SK-N-DZ (cell line): ENCODE results near the gene HBA2.
"Not testable (repeated sequence)": the region's sequence is repeated elsewhere in the genome, so short reads cannot be mapped to it uniquely, and the experiment has no call there.

ENCODE experiments used
- DNase-seq: peaks from one replicate; pipeline ENCODE4 v3.0.0-alpha.2; 2015; ENCODE audit warnings: low spot score
- small RNA-seq, 2 experiments: library from RNA; depleted of rRNA; stranded (forward); fragments of <200 nt; gene quantifications; one replicate each; pipeline ENCODE3, GENCODE V24; 2014

The HBA2 gene

GRCh38 chr16:192686-193085, 20.0 kb downstream of the HBA2 start:
- no peak for DNase-seq

DNA sequence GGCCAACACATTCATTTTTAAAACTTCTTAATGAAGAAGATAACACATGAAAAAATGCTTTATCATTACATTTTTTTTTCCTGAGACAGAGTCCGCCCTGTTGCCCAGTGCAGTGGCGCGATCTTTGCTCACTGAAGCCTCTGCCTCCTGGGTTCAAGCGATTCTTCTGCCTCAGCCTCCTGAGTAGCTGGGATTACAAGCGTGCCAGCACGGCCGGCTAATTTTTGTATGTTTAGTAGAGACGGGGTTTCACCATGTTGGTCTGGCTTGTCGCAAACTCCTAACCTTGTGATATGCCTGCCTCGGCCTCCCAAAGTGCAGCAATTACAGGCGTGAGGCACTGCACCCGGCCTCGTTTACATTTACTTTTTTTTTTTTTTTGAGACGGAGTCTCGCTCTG, 20.8 kb downstream of the HBA2 start:
- DNase-seq, result no peak

DNA sequence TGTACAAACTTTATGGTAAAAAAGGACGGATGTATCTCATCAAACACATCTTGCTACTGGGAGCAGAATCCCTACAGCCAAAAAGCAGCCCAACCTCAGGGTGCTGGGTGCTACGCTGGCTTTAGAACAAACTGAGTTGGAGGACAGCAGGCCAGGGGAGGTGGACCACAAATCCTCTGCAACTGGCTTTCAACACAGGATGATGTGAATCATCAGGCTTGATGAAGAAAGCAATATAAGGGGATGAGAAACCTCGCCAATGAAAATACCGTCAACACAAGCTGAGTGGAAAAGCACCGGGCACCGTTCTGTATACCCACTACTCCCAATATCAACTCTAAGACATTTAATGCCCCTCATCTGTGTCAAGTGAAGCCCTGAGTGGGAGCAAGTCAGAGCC, 21.8 kb downstream of the HBA2 start:
- no peak for DNase-seq

DNA sequence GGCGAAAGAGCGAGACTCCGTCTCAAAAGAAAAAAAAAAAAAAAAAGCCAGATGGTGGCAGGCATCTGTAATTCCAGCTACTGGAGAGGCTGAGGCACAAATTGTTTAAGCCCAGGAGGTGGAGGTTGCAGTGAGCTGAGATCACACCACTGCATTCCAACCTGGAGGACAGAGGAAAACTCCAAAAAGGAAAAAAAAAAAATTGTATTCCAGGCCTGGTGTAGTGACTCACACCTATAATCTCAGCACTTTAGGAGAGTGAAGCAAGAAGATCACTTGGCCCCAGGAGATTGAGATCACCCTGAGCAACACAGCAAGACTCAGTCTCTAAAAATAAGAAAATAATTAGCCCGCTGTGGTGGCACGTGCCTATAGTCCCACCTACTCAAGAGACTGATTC, 27.7 kb downstream of the HBA2 start:
- DNase-seq, result no peak

DNA sequence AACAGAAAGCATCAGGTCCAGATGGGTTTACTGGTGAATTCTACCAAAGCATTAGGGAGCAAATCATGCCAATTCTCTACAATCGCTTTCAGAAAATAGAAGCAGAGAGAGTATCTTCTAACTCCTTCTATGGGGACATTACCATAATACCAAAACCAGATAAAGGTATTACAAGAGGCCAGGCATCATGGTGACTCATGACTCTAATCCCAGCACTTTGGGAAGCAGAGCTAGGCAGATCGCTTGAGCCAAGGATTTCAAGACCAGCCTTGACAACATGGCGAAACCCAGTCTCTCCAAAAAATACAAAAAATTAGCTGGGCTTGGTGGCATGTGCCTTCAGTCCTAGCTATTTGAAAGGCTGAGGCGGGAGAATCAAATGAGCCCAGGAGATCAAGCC, 30.6 kb downstream of the HBA2 start:
- no peak for DNase-seq

GRCh38 chr16:204046-204445, 31.4 kb downstream of the HBA2 start:
- not testable (repeated sequence) for DNase-seq

DNA sequence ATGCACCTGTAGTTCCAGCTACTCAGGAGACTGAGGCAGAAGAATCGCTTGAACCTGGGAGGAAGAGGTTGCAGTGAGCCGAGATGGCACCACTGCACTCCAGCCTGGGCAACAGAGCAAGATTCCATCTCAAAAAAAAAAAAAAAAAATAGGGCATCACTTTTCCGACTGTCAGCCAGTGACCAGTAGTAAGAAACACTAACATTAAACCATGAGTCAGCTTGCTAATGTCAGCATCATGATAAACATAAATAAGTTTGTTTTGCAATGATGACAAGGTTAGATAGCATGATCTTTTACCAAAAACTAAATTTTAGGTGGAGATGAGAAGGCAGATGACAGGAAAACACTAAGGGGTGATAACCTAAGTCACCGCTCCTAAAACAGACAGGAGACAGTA, 36.7 kb downstream of the HBA2 start:
- not testable (repeated sequence) for DNase-seq

DNA sequence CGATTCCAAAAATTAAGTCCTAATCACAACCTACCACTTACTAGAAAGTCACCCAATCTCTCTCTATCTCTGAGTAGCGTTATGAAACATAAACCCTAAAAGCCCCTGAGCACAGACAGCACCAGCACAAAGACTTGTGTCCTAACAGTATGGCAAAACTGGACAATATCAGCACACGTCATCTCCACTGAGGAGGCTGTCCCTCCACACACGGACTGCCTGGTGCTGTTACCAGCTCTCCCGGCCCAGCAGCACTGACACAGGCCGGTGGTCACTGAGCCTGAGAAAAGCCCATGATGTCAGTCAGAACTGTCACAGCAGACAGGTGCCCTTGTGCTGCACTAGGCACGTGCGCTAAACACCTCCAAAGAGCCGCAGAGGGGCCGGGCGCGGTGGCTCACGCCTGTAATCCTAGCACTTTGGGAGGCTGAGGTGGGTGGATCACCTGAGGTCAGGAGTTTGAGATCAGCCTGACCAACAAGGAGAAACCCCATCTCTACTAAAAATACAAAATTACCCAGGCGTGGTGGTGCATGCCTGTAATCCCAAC, 39.0 kb downstream of the HBA2 start:
- DNase-seq, result not testable (repeated sequence)

DNA sequence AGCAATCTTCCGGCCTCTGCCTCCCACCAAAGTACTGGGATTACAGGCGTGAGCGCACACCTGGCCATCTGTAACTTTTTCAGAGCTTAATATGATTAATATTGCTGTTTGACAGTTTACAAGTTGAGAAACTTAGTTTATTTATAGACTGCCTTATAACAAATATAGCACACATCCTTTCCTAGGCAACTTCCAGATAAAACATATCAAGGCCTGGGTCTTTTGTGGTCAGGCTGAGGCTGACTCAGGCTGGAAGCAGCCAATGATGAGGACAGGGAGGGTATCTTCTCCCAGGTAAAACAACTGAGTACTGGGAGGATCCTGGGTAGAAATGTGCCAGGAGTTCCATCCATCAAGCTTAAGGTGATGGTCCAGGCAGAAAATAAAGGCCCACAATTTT, 40.3 kb downstream of the HBA2 start:
- DNase-seq, result no peak

DNA sequence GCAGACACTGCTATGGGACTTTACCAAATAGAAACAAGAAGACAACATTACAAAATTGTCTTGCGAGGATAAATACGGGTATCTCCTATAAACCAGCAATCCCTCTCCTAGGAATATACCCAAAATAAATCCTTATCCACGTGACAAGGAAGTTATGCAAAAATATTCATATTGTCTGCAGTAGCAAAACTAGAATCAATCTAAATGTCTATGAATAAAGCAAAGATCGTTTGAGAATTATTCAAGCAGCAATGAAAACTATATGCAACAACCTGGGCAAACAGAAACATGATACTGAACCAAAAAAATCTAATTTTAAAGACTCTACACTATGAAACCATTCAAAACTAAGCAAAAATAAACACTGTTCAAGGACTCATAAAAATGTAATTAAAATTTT, 47.3 kb downstream of the HBA2 start:
- DNase-seq, result no peak

Small RNA genes within 50 kb of the gene (small RNA-seq; reads per million reads assigned to genes)
- 0 reads per million in 2 experiments for gene RF00019
